Naive B cell (primary cell): ENCODE results near the gene OSBPL8. TPM values are rescaled to one million over a fixed set of nuclear protein-coding genes. Genes with fewer than 3 reads are reported as not detected.

ENCODE experiments used
- ATAC-seq, 2 donors: fragments of 150-1000 bp; cut with Tn5 transposase; 2 replicates each; pipeline ENCODE4 v1.10.0; 2021; ENCODE audit warnings: low read depth in 2 of 2, mild to moderate bottlenecking in 2 of 2, moderate library complexity in 2 of 2
- DNase-seq: peaks from one replicate; pipeline ENCODE4 v3.0.0; 2022
- H3K27ac Mint-ChIP-seq, 6 donors: one replicate each; pipeline ENCODE4 v1.8.0; 2020 to 2022; ENCODE audit warnings: mild to moderate bottlenecking in 6 of 6, mixed read lengths in 6 of 6, moderate library complexity in 5 of 6, inconsistent platforms in 2 of 6
- H3K27me3 Mint-ChIP-seq, 3 donors: one replicate each; pipeline ENCODE4 v1.8.0; 2021 to 2022; ENCODE audit warnings: mixed read lengths in 3 of 3, mild to moderate bottlenecking in 1 of 3
- H3K36me3 Mint-ChIP-seq, 2 donors: one replicate each; pipeline ENCODE4 v1.8.0; 2020 to 2022; ENCODE audit warnings: mixed read lengths in 2 of 2, inconsistent platforms in 1 of 2, mild to moderate bottlenecking in 1 of 2
- H3K4me1 Mint-ChIP-seq, 3 donors: one replicate each; pipeline ENCODE4 v1.8.0; 2020 to 2022; ENCODE audit warnings: mixed read lengths in 3 of 3, inconsistent platforms in 1 of 3, mild to moderate bottlenecking in 1 of 3, moderate library complexity in 1 of 3
- H3K4me3 Mint-ChIP-seq, 8 donors: one replicate each; pipeline ENCODE4 v1.8.0; 2020 to 2022; ENCODE audit warnings: mild to moderate bottlenecking in 8 of 8, mixed read lengths in 8 of 8, moderate library complexity in 8 of 8, inconsistent platforms in 2 of 8
- H3K9me3 Mint-ChIP-seq, 7 donors: one replicate each; pipeline ENCODE4 v1.8.0; 2020 to 2022; ENCODE audit warnings: mixed read lengths in 7 of 7, mild to moderate bottlenecking in 5 of 7, inconsistent platforms in 2 of 7, moderate library complexity in 1 of 7
- polyA plus RNA-seq, 6 donors: library from polyadenylated mRNA; unstranded; fragments of 300-500 nt; fragmentation: Illumina TruSeq; gene quantifications; one replicate each; pipeline ENCODE4 v1.2.3, GENCODE V29; 2021; ENCODE audit warnings: low read depth in 6 of 6

The OSBPL8 gene
- polyA plus RNA-seq, 6 donors from 2014 or later: 90.1 to 140 (median 118) TPM

DNA sequence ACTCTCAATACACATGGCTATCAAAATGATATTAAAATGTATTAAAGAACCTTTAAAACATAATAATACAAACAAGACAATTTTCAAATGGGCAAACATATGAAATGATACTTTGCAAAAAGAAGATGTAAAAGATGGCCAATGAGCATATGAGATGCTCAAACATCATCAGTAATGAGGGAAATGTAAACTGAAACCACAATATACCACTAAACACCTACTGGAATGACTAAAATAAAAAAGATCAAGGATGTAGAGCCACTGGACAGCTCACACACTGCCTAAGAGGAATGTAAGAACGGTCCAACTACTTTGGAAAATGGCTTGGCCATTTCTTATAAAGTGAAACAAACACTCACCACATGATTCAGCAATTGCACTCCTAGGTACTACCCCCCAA lies 114.1 kb downstream of the OSBPL8 start:
- Mint-ChIP-seq H3K9me3 (no peaks in the 10 kb centered on the region), H3K27me3 (no peaks in the 10 kb centered on the region), H3K27ac (peak overlapping the region in 2 of 6 donors; percentile 0 to 56), H3K36me3 (peaks cover 0 to 17% of the 10 kb centered on the region in 2 donors), H3K4me3 (no peak overlapping the region), H3K4me1 (peaks cover 20 to 41% (median 25%) of the 10 kb centered on the region in 3 donors)
- ATAC-seq: no peak
- no peak for DNase-seq

DNA sequence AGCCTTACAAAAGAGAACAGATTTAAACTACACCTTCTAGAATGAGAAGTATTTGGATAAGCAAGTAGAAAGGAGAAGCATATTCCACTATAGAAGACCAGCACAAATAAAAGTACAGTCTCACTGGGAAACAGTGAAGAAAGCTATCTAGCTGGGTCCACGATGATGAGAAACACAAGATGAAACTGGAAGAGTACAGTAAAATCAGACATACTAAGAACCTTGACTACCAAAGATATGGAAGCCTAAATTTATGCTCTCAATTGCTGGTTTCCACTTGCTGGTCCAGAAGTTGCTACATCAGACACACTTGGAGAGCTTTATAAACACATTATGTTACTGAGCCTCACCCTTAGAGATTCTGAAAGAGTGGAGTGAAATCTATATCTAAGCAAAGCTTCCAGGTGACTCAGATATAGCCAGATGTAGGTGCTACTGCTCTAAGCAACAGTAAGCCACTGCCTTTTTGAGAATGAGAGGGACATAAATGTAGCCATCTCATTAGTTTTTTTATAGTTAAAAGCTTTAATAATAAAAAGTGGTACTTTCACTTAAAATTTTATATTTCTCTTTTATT lies 115.1 kb downstream of the OSBPL8 start:
- ATAC-seq: no peak
- Mint-ChIP-seq H3K4me3 (no peak overlapping the region), H3K36me3 (peaks cover 0 to 10% of the 10 kb centered on the region in 2 donors), H3K9me3 (no peaks in the 10 kb centered on the region), H3K27ac (peak overlapping the region in 2 of 6 donors; percentile 53 to 54), H3K27me3 (no peaks in the 10 kb centered on the region), H3K4me1 (peaks cover 20 to 43% (median 25%) of the 10 kb centered on the region in 3 donors)
- no peak for DNase-seq

GRCh38 chr12:76441016-76441415 lies 118.6 kb downstream of the OSBPL8 start:
- Mint-ChIP-seq H3K27ac (peak overlapping the region in 4 of 6 donors; percentile 11 to 63 (median 52)), H3K36me3 (peaks cover 14 to 20% of the 10 kb centered on the region in 2 donors), H3K9me3 (peaks cover 0 to 5% (median 2%) of the 10 kb centered on the region in 7 donors), H3K4me1 (peaks cover 22 to 38% (median 25%) of the 10 kb centered on the region in 3 donors), H3K27me3 (no peaks in the 10 kb centered on the region), H3K4me3 (no peak overlapping the region)
- ATAC-seq (no peak), DNase-seq (peak; percentile 0)

DNA sequence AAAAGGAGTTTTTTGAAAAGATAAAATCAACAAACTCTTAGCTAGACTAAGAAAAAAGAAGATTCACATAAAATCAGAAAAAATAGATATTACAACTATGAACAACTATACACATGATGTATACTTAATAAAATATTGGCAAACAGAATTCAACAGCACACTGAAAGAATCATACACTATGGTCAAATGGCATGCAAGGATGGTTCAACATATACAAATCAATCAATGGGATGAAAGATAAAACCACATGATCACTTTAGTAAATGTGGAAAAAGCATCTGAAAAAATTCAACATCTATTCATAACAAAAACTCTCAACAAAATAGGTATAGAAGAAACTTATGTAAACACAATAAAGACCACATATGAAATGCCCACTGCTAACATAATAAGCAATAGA lies 126.8 kb downstream of the OSBPL8 start:
- ATAC-seq: no peak
- peaks cover 17 to 25% (median 22%) of the 10 kb centered on the region in 3 donors for H3K4me1 Mint-ChIP-seq
- no peaks in the 10 kb centered on the region for H3K27me3 Mint-ChIP-seq
- peaks cover 61 to 74% of the 10 kb centered on the region in 2 donors for H3K36me3 Mint-ChIP-seq
- no peak for DNase-seq
- no peak overlapping the region for H3K4me3 Mint-ChIP-seq
- H3K27ac Mint-ChIP-seq: peak overlapping the region in 1 of 6 donors; percentile 64
- H3K9me3 Mint-ChIP-seq: peaks cover 13 to 53% (median 42%) of the 10 kb centered on the region in 7 donors

- H3K27ac Mint-ChIP-seq: no peak overlapping the region
- no peak overlapping the region for H3K4me3 Mint-ChIP-seq
- no peaks in the 10 kb centered on the region for H3K27me3 Mint-ChIP-seq
- ATAC-seq: no peak
- no peak for DNase-seq
- H3K9me3 Mint-ChIP-seq: peaks cover 6 to 59% (median 50%) of the 10 kb centered on the region in 7 donors
- peaks cover 17 to 31% (median 26%) of the 10 kb centered on the region in 3 donors for H3K4me1 Mint-ChIP-seq
- peaks cover 42 to 62% of the 10 kb centered on the region in 2 donors for H3K36me3 Mint-ChIP-seq
Measured at GRCh38 chr12:76428117-76428516, 131.5 kb downstream of the OSBPL8 start.

DNA sequence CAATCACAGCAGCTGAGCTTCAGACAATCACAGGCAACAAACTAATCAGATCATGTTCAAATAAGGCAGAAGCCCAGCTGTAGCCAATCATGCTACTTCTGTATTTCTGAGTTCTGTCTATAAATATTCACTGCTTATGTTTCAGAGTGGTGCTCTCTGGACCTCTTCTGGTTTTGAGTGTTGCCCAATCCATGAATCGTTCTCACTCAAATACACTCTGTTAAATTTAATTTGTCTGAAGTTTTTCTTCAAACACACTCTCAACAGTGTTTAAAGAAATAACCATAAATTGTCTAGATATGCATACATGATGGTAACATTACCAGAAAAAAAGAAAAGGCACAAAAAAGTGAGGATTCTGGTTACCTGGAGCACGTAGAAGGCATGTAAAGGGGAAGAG lies 133.4 kb downstream of the OSBPL8 start:
- peaks cover 22 to 44% of the 10 kb centered on the region in 2 donors for H3K36me3 Mint-ChIP-seq
- DNase-seq: no peak
- no peak overlapping the region for H3K4me3 Mint-ChIP-seq
- H3K9me3 Mint-ChIP-seq: peaks cover 3 to 40% (median 30%) of the 10 kb centered on the region in 7 donors
- no peak for ATAC-seq
- H3K27ac Mint-ChIP-seq: no peak overlapping the region
- no peaks in the 10 kb centered on the region for H3K27me3 Mint-ChIP-seq
- H3K4me1 Mint-ChIP-seq: peaks cover 17 to 28% (median 24%) of the 10 kb centered on the region in 3 donors

DNA sequence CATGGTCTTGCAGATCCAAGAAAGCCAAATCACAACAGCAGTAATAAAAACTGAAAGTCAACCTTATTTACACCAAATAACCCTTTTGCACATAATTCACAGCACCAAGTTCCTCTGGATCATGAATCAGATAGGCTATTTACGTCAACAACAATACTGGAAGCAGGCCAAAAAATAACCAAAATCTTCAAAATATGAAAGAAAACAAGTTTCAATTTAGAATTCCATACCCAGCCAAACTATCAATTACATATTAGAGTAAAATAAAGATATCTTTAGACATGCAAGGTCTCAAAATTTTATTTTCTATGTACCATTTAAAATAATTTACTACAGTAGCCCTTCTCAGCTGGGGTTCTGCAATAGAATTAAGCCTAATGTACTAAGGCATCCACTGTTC lies 134.6 kb downstream of the OSBPL8 start:
- Mint-ChIP-seq H3K27me3 (no peaks in the 10 kb centered on the region), H3K27ac (peak overlapping the region in 1 of 6 donors; percentile 33), H3K4me3 (no peak overlapping the region), H3K9me3 (peaks cover 3 to 31% (median 25%) of the 10 kb centered on the region in 7 donors), H3K4me1 (peaks cover 10 to 18% (median 18%) of the 10 kb centered on the region in 3 donors), H3K36me3 (peaks cover 17 to 31% of the 10 kb centered on the region in 2 donors)
- no peak for ATAC-seq
- DNase-seq: no peak

DNA sequence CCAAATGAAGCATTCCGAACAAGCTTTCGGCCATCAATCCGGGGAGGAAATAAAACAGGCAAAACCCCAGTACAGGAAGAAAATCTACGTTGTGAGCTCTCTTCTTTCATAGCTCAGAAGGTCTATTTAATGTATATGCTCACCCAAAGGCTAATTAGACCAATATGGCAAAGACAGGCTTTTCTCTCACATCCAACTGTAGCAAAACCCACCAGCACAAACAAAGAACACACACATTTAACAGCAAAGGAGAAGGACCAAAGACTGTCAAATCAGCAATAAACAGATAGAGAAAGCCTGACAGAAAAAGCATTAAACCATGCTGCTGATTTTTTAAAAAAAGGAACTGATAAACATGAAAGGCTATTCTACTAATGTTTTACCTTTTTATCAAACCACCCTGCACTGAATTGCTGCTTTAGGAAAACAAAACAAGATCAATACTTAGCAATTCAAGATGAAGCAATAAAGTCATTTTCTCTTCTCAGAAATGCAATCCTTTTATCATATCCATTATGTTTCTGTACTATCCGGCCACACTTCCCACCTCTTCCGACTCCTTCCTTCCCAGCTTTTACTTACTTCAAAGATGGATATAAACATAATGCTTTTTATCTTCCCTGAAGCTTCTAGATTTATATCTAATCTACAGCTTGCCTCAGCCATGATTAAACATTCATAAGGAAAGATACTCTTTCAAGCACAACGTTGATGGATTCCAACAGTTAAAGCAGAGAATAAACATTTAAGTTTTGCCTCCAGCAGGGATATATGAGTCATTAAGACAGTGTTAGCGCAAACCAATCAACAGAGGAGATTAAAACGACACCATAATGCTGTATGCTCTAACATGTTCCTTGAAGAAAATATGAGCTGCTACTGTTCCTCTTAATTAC lies 136.8 kb downstream of the OSBPL8 start:
- ATAC-seq (no peak), DNase-seq (no peak)
- H3K27me3 Mint-ChIP-seq: no peaks in the 10 kb centered on the region
- H3K9me3 Mint-ChIP-seq: peaks cover 3 to 31% (median 25%) of the 10 kb centered on the region in 7 donors
- H3K36me3 Mint-ChIP-seq: peaks cover 17 to 25% of the 10 kb centered on the region in 2 donors
- peaks cover 7 to 16% (median 15%) of the 10 kb centered on the region in 3 donors for H3K4me1 Mint-ChIP-seq
- peak overlapping the region in 3 of 6 donors; percentile 8 to 49 (median 24) for H3K27ac Mint-ChIP-seq
- H3K4me3 Mint-ChIP-seq: no peak overlapping the region

DNA sequence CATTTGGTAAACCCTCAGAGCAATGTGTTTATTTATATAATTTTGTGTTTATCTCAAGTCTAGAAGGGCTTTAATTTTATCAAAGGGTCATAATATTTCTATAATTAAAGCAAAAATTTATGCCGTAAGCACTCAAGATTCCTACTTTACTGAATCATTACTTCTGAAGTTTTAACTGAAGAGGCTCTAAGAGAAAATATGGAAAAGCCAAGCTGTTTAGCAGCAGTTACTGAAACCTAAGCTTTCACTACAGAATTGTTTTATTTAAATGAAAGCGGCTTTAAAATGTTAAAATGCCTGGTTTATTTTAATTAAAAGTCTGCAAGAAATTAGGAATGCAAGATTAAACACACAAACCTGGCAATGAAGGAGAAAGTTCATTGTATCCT lies 137.4 kb downstream of the OSBPL8 start:
- no peak for ATAC-seq
- Mint-ChIP-seq H3K36me3 (peaks cover 17 to 25% of the 10 kb centered on the region in 2 donors), H3K9me3 (peaks cover 3 to 31% (median 25%) of the 10 kb centered on the region in 7 donors), H3K27me3 (no peaks in the 10 kb centered on the region), H3K4me3 (no peak overlapping the region), H3K4me1 (peaks cover 7 to 20% (median 15%) of the 10 kb centered on the region in 3 donors), H3K27ac (no peak overlapping the region)
- DNase-seq: no peak

DNA sequence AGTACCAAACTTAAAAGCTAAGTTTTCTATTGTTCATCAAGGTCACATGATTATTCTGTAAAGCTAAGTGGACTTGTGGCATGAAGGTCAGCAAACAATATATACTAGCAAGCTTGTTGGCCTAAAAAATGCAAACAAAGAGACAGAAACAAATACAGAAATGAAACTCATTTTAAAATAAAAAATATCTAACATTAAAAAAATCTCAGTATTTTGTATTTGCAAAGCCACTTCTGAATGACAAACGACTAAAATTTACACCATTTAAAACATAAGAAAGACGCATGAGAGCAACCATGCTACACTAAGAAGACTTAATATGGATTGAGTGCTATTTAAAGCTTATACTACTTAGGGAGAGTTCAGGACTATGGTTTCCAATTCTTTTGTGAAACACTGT lies 138.5 kb downstream of the OSBPL8 start:
- H3K36me3 Mint-ChIP-seq: peaks cover 6 to 14% of the 10 kb centered on the region in 2 donors
- ATAC-seq (no peak), DNase-seq (no peak)
- H3K27me3 Mint-ChIP-seq: no peaks in the 10 kb centered on the region
- no peak overlapping the region for H3K27ac Mint-ChIP-seq
- no peak overlapping the region for H3K4me3 Mint-ChIP-seq
- H3K9me3 Mint-ChIP-seq: peaks cover 0 to 20% (median 14%) of the 10 kb centered on the region in 7 donors
- peaks cover 7 to 21% (median 15%) of the 10 kb centered on the region in 3 donors for H3K4me1 Mint-ChIP-seq

GRCh38 chr12:76420222-76420621 lies 139.3 kb downstream of the OSBPL8 start:
- Mint-ChIP-seq H3K4me3 (no peak overlapping the region), H3K36me3 (peaks cover 0 to 6% of the 10 kb centered on the region in 2 donors), H3K27me3 (no peaks in the 10 kb centered on the region), H3K27ac (no peak overlapping the region), H3K9me3 (peaks cover 0 to 12% (median 8%) of the 10 kb centered on the region in 7 donors), H3K4me1 (peaks cover 7 to 21% (median 15%) of the 10 kb centered on the region in 3 donors)
- DNase-seq (no peak), ATAC-seq (no peak)

DNA sequence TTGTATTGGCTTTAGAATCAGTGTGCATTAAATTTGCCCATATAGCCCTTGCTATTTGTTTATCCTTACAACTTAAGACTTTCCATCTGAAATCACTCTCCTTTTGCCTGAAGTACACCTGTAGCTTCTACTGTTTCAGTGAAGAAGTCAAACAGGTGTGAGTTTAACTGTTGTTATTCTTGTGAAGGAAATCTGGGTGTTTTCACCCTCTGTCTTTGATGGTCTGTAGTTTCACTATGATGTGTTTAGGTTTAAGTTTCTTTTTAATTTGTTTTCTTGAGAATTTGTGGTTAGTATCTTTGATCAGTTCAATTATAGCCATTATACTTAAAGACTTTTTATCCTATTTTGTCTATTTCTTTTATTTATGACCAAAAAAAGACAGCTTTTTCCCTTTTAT lies 142.5 kb downstream of the OSBPL8 start:
- no peak for ATAC-seq
- peaks cover 0 to 13% (median 0%) of the 10 kb centered on the region in 3 donors for H3K4me1 Mint-ChIP-seq
- no peaks in the 10 kb centered on the region for H3K9me3 Mint-ChIP-seq
- no peak for DNase-seq
- H3K4me3 Mint-ChIP-seq: no peak overlapping the region
- no peaks in the 10 kb centered on the region for H3K27me3 Mint-ChIP-seq
- peak overlapping the region in 1 of 6 donors; percentile 55 for H3K27ac Mint-ChIP-seq
- no peaks in the 10 kb centered on the region for H3K36me3 Mint-ChIP-seq

- Mint-ChIP-seq H3K27me3 (no peaks in the 10 kb centered on the region), H3K27ac (no peak overlapping the region), H3K36me3 (peaks cover 0 to 6% of the 10 kb centered on the region in 2 donors), H3K9me3 (no peaks in the 10 kb centered on the region), H3K4me1 (peaks cover 0 to 12% (median 5%) of the 10 kb centered on the region in 3 donors), H3K4me3 (no peak overlapping the region)
- ATAC-seq (no peak), DNase-seq (no peak)
Measured at GRCh38 chr12:76413121-76413520, 146.4 kb downstream of the OSBPL8 start.
